Right hindlimb (tissue), 1 donor: ENCODE results near the gene IL3RA.
"Not testable (repeated sequence)": the region's sequence is repeated elsewhere in the genome, so short reads cannot be mapped to it uniquely, and the experiment has no call there.

Source experiments
- DNase-seq: peaks from one replicate; pipeline ENCODE4 v3.0.0-alpha.2; 2018

The IL3RA gene

DNA sequence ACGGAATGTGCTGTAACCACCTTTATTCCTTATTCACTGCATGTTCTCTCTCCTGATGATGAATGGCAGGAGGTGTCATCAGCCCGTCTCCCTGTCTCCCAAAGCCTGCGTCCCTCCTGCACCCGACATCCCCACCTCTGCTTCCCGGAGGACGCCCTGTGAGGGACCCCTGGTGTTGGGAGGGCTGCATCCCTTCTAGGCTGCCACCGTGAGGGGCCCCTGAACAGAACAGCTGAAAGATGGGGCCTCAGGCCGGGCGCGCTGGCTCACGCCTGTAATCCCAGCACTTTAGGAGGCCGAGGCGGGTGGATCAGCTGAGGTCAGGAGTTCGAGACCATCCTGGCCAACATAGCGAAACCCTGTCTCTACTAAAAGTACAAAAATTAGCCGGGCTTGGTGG is 89.7 kb downstream of the IL3RA start:
- DNase-seq, result not testable (repeated sequence)

DNA sequence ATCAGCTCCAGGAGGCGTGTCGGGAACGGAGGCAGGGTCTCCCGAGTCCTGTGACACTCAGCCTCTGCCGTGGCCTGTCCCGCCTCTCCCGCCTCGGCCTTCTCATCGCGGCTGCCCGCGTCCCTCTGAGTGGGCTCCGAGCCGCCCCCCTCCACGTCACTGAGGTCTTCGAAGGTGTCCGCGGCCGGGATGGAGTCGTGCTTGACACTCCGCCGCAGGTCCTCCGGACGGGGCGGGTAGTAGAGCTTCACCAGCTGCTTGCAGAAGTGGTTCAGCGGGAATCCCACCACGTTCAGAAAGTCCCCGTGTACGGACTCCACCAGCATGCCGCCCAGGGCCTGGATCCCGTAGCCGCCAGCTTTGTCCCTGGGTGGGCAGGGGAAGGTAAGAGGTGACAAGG is 91.2 kb downstream of the IL3RA start:
- DNase-seq, result no peak

DNA sequence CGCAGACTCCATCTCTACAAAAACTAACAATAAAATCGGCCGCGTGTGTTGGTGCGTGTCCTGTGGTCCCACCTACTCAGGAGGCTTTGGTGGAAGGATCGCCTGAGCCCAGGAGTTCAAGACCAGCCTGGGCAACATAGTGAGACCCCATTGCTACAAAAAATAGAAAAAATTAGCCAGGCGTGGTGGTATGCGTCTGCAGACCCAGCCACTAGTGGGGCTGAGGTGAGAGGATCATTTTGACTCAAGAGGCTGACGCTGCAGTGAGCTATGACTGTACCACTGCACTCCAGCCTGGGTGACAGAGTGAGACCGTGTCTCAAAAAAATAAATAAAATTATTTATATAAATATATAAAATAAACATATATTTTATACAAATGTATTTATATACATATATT is 93.9 kb downstream of the IL3RA start:
- no peak for DNase-seq
